Neural progenitor cell (in vitro differentiated cells): ENCODE data around the gene LYPD6B. TPM values are rescaled to one million over a fixed set of nuclear protein-coding genes. Genes with fewer than 3 reads are reported as not detected.

ENCODE experiments used
- DNase-seq: peaks from one replicate; pipeline ENCODE4 v3.0.0-alpha.2; 2016; ENCODE audit warnings: low spot score
- H2AFZ ChIP-seq: fragments of 200-600 bp; sonication (generic); replicated peaks from 2 replicates; pipeline ENCODE4 v1.6.1; 2016; ENCODE audit warnings: antibody characterized with exemption
- H3F3A ChIP-seq: fragments of 200-600 bp; sonication (generic); 2 replicates; pipeline ENCODE4 v1.6.1; 2016; ENCODE audit warnings: antibody characterized with exemption, low read depth
- H3K27ac ChIP-seq: fragments of 200-600 bp; sonication (generic); 2 replicates; pipeline ENCODE4 v1.5.1; 2016; ENCODE audit warnings: mild to moderate bottlenecking
- H3K27me3 ChIP-seq: fragments of 200-600 bp; sonication (generic); 2 replicates; pipeline ENCODE4 v1.6.1; 2016; ENCODE audit warnings: mild to moderate bottlenecking, moderate library complexity
- H3K36me3 ChIP-seq: fragments of 200-600 bp; sonication (generic); 2 replicates; pipeline ENCODE4 v1.5.1; 2016
- H3K4me1 ChIP-seq: fragments of 200-600 bp; sonication (generic); 2 replicates; pipeline ENCODE4 v1.6.1; 2016; ENCODE audit warnings: mixed run types
- H3K4me2 ChIP-seq: fragments of 200-600 bp; sonication (generic); 2 replicates; pipeline ENCODE4 v1.6.1; 2016
- H3K4me3 ChIP-seq: fragments of 200-600 bp; sonication (generic); 2 replicates; pipeline ENCODE4 v1.5.1; 2016
- H3K79me2 ChIP-seq: fragments of 200-600 bp; sonication (generic); 2 replicates; pipeline ENCODE4 v1.6.1; 2016; ENCODE audit warnings: low read depth
- H3K9ac ChIP-seq: fragments of 200-600 bp; sonication (generic); 2 replicates; pipeline ENCODE4 v1.6.1; 2016
- H3K9me3 ChIP-seq: fragments of 200-600 bp; sonication (generic); 2 replicates; pipeline ENCODE4 v1.5.1; 2016; ENCODE audit warnings: low read depth
- H4K20me1 ChIP-seq: fragments of 200-600 bp; sonication (generic); 2 replicates; pipeline ENCODE4 v1.6.1; 2016; ENCODE audit warnings: low read depth
- H3K27ac Mint-ChIP-seq: 3 replicates; pipeline ENCODE4 v1.8.0; 2021; ENCODE audit warnings: mixed read lengths
- H3K27me3 Mint-ChIP-seq: 2 replicates; pipeline ENCODE4 v1.8.0; 2022; ENCODE audit warnings: low read depth, mild to moderate bottlenecking, inconsistent platforms, moderate library complexity, mixed read lengths; ENCODE audit not compliant: insufficient read depth
- H3K36me3 Mint-ChIP-seq: 3 replicates; pipeline ENCODE4 v1.8.0; 2021; ENCODE audit warnings: mixed read lengths
- H3K4me1 Mint-ChIP-seq: 3 replicates; pipeline ENCODE4 v1.8.0; 2021; ENCODE audit warnings: mixed read lengths
- H3K4me3 Mint-ChIP-seq: 3 replicates; pipeline ENCODE4 v1.8.0; 2021; ENCODE audit warnings: mild to moderate bottlenecking, moderate library complexity, mixed read lengths
- H3K9me3 Mint-ChIP-seq: 3 replicates; pipeline ENCODE4 v1.8.0; 2020; ENCODE audit warnings: mixed read lengths
- CTCF ChIP-seq: fragments of 200-600 bp; sonication (generic); IDR thresholded peaks from 2 replicates; pipeline ENCODE4 v1.5.1; 2017; ENCODE audit warnings: antibody characterized with exemption, mild to moderate bottlenecking
- EZH2 ChIP-seq: fragments of 200-600 bp; sonication (generic); IDR thresholded peaks from 2 replicates; pipeline ENCODE4 v1.6.1; 2017; ENCODE audit warnings: antibody characterized with exemption, mild to moderate bottlenecking, moderate library complexity
- EZH2phosphoT487 ChIP-seq: fragments of 200-600 bp; sonication (generic); IDR thresholded peaks from 2 replicates; pipeline ENCODE4 v1.6.1; 2017; ENCODE audit warnings: antibody characterized with exemption
- total RNA-seq: library from RNA; depleted of rRNA; stranded (reverse); fragments of >200 nt; gene quantifications from 2 replicates; pipeline ENCODE4 v1.2.3, GENCODE V29; 2015; ENCODE audit warnings: low replicate concordance

Gene LYPD6B
- total RNA-seq, 1 donor from 2014 or later = not detected

GRCh38 chr2:149017116-149017985, 21.1 kb upstream of the LYPD6B start:
- no peak overlapping the region for H2AFZ ChIP-seq
- Mint-ChIP-seq H3K9me3 (no peaks in the 10 kb centered on the region), H3K27ac (no peak overlapping the region), H3K4me1 (peaks cover 17% of the 10 kb centered on the region), H3K27me3 (no peaks in the 10 kb centered on the region), H3K4me3 (no peak overlapping the region), H3K36me3 (peaks cover 41% of the 10 kb centered on the region)
- no peak overlapping the region for H3K27ac ChIP-seq
- no peak overlapping the region for H3K4me2 ChIP-seq
- TF ChIP-seq EZH2phosphoT487 = no peak
- no peak for TF ChIP-seq EZH2
- peak; percentile 94 for TF ChIP-seq CTCF
- H3K4me1 ChIP-seq = no peaks in the 10 kb centered on the region
- H3K36me3 ChIP-seq = no peaks in the 10 kb centered on the region
- no peaks in the 10 kb centered on the region for H3K27me3 ChIP-seq
- H3F3A ChIP-seq = no peaks in the 10 kb centered on the region
- no peak overlapping the region for H3K9ac ChIP-seq
- no peak overlapping the region for H3K4me3 ChIP-seq
- H4K20me1 ChIP-seq = peaks cover 3% of the 10 kb centered on the region
- peak; percentile 86 for DNase-seq
- H3K9me3 ChIP-seq = no peaks in the 10 kb centered on the region
- no peaks in the 10 kb centered on the region for H3K79me2 ChIP-seq

GRCh38 chr2:149018981-149019380, 19.5 kb upstream of the LYPD6B start:
- no peaks in the 10 kb centered on the region for H3K27me3 Mint-ChIP-seq
- Histone ChIP-seq H2AFZ (no peak overlapping the region), H3K36me3 (no peaks in the 10 kb centered on the region), H3K9me3 (no peaks in the 10 kb centered on the region), H3K79me2 (no peaks in the 10 kb centered on the region), H4K20me1 (peaks cover 3% of the 10 kb centered on the region), H3K27ac (no peak overlapping the region), H3K9ac (no peak overlapping the region), H3K27me3 (no peaks in the 10 kb centered on the region), H3K4me2 (no peak overlapping the region), H3K4me3 (no peak overlapping the region), H3F3A (no peaks in the 10 kb centered on the region), H3K4me1 (no peaks in the 10 kb centered on the region)
- H3K9me3 Mint-ChIP-seq = no peaks in the 10 kb centered on the region
- no peak overlapping the region for H3K4me3 Mint-ChIP-seq
- H3K27ac Mint-ChIP-seq = no peak overlapping the region
- peaks cover 17% of the 10 kb centered on the region for H3K4me1 Mint-ChIP-seq
- no peak for DNase-seq
- TF ChIP-seq CTCF (no peak), EZH2 (no peak), EZH2phosphoT487 (no peak)
- peaks cover 45% of the 10 kb centered on the region for H3K36me3 Mint-ChIP-seq

- Histone ChIP-seq H3K4me2 (no peak overlapping the region), H3K36me3 (no peaks in the 10 kb centered on the region), H3K9ac (no peak overlapping the region), H3K79me2 (no peaks in the 10 kb centered on the region), H4K20me1 (peaks cover 3% of the 10 kb centered on the region), H3F3A (no peaks in the 10 kb centered on the region), H3K9me3 (no peaks in the 10 kb centered on the region), H3K4me1 (no peaks in the 10 kb centered on the region), H2AFZ (no peak overlapping the region), H3K27ac (no peak overlapping the region), H3K4me3 (no peak overlapping the region), H3K27me3 (no peaks in the 10 kb centered on the region)
- no peak overlapping the region for H3K4me3 Mint-ChIP-seq
- H3K27me3 Mint-ChIP-seq = no peaks in the 10 kb centered on the region
- peaks cover 43% of the 10 kb centered on the region for H3K36me3 Mint-ChIP-seq
- H3K9me3 Mint-ChIP-seq = no peaks in the 10 kb centered on the region
- H3K4me1 Mint-ChIP-seq = peaks cover 17% of the 10 kb centered on the region
- TF ChIP-seq CTCF (no peak), EZH2 (no peak), EZH2phosphoT487 (no peak)
- DNase-seq = no peak
- no peak overlapping the region for H3K27ac Mint-ChIP-seq
These were observed 18.7 kb upstream of the LYPD6B start for GRCh38 chr2:149019768-149020167.
